Ishikawa (cell line): ENCODE data around the gene RTN1.

ENCODE experiments used
- CEBPB ChIP-seq: IDR thresholded peaks from 2 replicates; pipeline ENCODE4 v1.6.1; 2012
- CREB1 ChIP-seq: IDR thresholded peaks from 2 replicates; pipeline ENCODE4 v1.6.1; 2012; ENCODE audit warnings: low read depth
- EGR1 ChIP-seq: IDR thresholded peaks from 2 replicates; pipeline ENCODE4 v1.6.1; 2012
- EP300 ChIP-seq: IDR thresholded peaks from 2 replicates; pipeline ENCODE4 v1.6.1; 2012; ENCODE audit warnings: borderline replicate concordance
- FOXM1 ChIP-seq: IDR thresholded peaks from 2 replicates; pipeline ENCODE4 v1.6.1; 2012; ENCODE audit warnings: low read depth, borderline replicate concordance
- NFIC ChIP-seq: IDR thresholded peaks from 2 replicates; pipeline ENCODE4 v1.6.1; 2012
- RAD21 ChIP-seq: IDR thresholded peaks from 2 replicates; pipeline ENCODE4 v1.6.1; 2012; ENCODE audit warnings: low read depth
- TAF1 ChIP-seq: IDR thresholded peaks from 2 replicates; pipeline ENCODE4 v1.6.1; 2012; ENCODE audit warnings: low read depth, mild to moderate bottlenecking
- TCF12 ChIP-seq: IDR thresholded peaks from 2 replicates; pipeline ENCODE4 v1.6.1; 2012; ENCODE audit warnings: low read depth
- TEAD4 ChIP-seq: IDR thresholded peaks from 2 replicates; pipeline ENCODE4 v1.6.1; 2012
- YY1 ChIP-seq: IDR thresholded peaks from 2 replicates; pipeline ENCODE4 v1.6.1; 2012; ENCODE audit warnings: low read depth
- ZBTB7A ChIP-seq: IDR thresholded peaks from 2 replicates; pipeline ENCODE4 v1.6.1; 2012; ENCODE audit warnings: low read depth
- TF ChIP-seq, protein P1 (sequence below): IDR thresholded peaks from 2 replicates; pipeline ENCODE4 v1.6.1; 2012; ENCODE audit warnings: low read depth, mild to moderate bottlenecking
- TF ChIP-seq, protein P2 (sequence below): IDR thresholded peaks from 2 replicates; pipeline ENCODE4 v1.6.1; 2012
- TF ChIP-seq, protein P3 (sequence below): IDR thresholded peaks from 2 replicates; pipeline ENCODE4 v1.6.1; 2012

Gene RTN1

DNA sequence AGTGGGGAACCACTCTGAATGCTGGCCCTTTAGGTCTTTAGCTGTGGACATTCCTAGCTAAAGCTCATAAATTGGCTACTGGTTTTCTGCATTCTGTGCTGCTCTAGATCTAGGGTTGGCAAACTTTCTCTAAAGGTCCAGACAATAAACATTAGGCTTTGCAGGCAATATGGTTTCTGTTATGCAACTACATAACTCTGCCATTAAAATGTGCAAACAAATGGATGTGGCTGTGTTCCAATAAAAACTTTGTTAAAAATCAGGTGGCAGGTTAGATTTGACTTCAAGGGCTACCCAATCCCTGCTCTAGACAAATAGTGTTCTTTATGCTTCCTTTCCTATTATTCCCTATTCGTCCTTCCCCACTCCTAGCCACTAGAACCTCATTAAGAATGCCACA, 42.6 kb upstream of the RTN1 start:
- TF ChIP-seq YY1 (no peak), ZBTB7A (no peak), EP300 (no peak), CREB1 (no peak), RAD21 (no peak), FOXM1 (no peak), EGR1 (no peak), TAF1 (no peak), NFIC (no peak), CEBPB (no peak), TCF12 (no peak), TEAD4 (no peak)
- TF ChIP-seq, protein P1, sequence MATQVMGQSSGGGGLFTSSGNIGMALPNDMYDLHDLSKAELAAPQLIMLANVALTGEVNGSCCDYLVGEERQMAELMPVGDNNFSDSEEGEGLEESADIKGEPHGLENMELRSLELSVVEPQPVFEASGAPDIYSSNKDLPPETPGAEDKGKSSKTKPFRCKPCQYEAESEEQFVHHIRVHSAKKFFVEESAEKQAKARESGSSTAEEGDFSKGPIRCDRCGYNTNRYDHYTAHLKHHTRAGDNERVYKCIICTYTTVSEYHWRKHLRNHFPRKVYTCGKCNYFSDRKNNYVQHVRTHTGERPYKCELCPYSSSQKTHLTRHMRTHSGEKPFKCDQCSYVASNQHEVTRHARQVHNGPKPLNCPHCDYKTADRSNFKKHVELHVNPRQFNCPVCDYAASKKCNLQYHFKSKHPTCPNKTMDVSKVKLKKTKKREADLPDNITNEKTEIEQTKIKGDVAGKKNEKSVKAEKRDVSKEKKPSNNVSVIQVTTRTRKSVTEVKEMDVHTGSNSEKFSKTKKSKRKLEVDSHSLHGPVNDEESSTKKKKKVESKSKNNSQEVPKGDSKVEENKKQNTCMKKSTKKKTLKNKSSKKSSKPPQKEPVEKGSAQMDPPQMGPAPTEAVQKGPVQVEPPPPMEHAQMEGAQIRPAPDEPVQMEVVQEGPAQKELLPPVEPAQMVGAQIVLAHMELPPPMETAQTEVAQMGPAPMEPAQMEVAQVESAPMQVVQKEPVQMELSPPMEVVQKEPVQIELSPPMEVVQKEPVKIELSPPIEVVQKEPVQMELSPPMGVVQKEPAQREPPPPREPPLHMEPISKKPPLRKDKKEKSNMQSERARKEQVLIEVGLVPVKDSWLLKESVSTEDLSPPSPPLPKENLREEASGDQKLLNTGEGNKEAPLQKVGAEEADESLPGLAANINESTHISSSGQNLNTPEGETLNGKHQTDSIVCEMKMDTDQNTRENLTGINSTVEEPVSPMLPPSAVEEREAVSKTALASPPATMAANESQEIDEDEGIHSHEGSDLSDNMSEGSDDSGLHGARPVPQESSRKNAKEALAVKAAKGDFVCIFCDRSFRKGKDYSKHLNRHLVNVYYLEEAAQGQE, result no peak
- TF ChIP-seq, protein P2, sequence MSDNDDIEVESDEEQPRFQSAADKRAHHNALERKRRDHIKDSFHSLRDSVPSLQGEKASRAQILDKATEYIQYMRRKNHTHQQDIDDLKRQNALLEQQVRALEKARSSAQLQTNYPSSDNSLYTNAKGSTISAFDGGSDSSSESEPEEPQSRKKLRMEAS, result no peak
- TF ChIP-seq, protein P3, sequence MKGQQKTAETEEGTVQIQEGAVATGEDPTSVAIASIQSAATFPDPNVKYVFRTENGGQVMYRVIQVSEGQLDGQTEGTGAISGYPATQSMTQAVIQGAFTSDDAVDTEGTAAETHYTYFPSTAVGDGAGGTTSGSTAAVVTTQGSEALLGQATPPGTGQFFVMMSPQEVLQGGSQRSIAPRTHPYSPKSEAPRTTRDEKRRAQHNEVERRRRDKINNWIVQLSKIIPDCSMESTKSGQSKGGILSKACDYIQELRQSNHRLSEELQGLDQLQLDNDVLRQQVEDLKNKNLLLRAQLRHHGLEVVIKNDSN, result no peak

DNA sequence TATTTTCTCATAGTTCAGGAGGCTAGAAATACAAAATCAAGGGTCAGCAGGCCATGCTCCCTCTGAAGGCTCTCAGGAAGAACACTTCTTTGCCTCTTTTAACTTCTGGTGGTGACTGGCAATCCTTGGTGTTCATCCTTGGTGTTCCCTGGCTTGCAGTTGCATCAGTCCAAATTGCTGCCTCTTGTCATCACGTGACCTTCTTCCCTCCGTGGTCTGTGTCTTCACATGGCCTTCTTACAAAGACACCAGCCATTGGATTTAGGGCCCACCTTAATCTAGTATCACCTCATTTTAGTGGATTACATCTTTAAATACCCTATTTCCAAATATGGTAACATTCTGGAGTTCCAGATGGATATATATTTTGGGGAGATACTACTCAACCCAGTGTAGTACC, 41.9 kb upstream of the RTN1 start:
- TF ChIP-seq FOXM1 (no peak), EP300 (no peak), ZBTB7A (no peak), CREB1 (no peak), TCF12 (no peak), NFIC (no peak), RAD21 (no peak), YY1 (no peak)
- TF ChIP-seq, protein P2, result no peak
- TF ChIP-seq, protein P3, result no peak

DNA sequence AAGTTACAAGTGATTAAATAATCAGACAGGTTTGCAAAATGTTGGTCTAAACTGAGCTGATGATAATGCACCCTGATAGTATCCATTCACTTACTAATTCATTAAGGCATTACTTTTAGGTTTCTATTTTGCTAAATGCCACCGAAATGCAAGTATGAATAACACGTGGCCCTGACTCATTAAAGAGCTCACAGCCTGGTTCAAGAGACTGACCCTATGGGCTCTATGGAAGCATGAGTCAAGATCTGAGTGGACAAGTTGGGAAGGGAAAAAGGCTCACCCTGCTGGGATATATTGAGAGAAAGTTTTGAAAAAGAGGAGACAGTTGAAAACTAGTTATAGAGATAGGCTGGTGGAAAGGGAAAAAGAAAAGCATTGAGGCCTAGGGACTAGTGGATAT, 34.6 kb upstream of the RTN1 start:
- TF ChIP-seq FOXM1, result no peak

DNA sequence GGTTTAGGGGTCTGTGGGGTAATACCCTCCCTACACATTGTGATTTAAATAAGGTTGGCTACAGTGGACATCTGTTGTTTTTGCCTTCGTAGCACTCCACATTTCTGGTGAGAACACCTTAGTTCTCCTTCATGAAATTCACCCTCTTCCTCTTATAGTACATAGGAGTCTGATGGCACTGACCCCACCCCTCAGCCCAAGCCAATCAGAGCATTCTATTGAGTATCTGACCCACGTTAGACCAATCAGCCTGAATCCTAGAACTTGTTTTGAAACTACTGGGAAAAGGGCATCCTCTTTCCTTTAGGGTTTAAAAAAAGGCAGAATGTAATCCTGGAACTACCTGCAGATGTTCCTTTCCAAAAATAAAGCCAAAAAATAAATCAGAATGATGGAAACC, 33.6 kb upstream of the RTN1 start:
- TF ChIP-seq, protein P3, result no peak
- TF ChIP-seq EGR1, result no peak

DNA sequence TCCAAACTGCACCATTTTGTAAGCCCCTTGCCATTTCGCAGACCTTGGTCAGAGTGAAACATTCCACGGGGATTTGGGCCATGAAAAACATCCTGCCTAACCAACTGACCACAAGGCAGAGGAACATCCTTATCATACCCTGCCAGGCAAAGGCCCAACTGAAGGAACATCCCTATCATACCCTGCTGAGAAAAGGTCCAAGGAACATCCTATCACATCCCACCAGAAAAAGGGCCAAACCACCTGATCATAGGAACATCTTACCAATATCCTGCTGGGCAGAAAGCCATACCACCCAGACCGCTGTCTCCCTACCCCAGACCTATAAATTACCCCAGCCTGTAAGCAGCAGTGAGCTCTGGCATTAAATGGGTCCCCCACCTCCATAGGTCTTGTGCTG, 30.0 kb upstream of the RTN1 start:
- TF ChIP-seq CREB1 (no peak), FOXM1 (no peak), CEBPB (no peak), TCF12 (no peak), ZBTB7A (no peak), RAD21 (no peak), YY1 (no peak), NFIC (no peak), TEAD4 (no peak), TAF1 (no peak), EGR1 (no peak), EP300 (no peak)
- TF ChIP-seq, protein P3, result no peak
- TF ChIP-seq, protein P1, result no peak
- TF ChIP-seq, protein P2, result no peak

DNA sequence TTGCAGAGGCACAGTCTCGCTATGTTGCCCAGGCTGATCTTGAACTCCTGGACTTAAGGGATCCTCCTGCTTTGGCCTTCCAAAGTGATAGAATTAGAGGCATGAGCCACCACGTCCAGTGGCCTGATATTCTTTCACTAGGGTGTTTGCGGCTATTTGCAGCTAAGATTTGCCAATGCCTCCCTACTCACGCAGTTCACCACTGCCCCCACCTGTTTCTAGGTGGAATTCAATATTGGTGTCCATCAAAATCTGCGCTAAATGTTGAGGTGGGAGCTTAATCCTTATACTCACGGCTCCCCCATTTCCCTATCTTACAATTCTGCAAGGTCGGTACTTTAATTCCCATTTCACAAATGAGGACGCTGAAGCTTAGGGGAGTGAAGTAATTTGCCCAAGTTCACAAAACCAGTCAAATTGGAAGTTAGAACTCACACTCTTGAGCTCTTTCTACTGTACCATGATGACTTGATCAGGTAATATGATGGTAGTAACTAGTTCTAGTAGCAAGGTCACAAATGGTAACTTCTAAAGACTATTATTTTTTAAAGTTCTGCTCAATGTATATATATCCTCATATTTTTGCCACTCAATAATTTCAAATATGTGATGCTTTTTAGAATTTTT, 27.3 kb upstream of the RTN1 start:
- TF ChIP-seq RAD21, result peak; percentile 85
- TF ChIP-seq, protein P1, result no peak
